Motor neuron (in vitro differentiated cells): ENCODE measurements around the gene FLVCR1. TPM values are rescaled to one million over a fixed set of nuclear protein-coding genes. Genes with fewer than 3 reads are reported as not detected.

Experiments
- ATAC-seq, 8 experiments: fragments of 200-7000 bp; cut with Tn5 transposase; replicated peaks in 6 of 8; 2 replicates each; pipeline ENCODE4 v1.8.0; 2021; ENCODE audit warnings: mild to moderate bottlenecking in 8 of 8, moderate library complexity in 8 of 8
- H3K27ac ChIP-seq, 2 donors: fragments of 250-450 bp; sonication (Bioruptor Pico); 2 replicates each; pipeline ENCODE4 v1.9.0; 2021; ENCODE audit warnings: antibody characterized with exemption in 2 of 2, mild to moderate bottlenecking in 2 of 2, moderate library complexity in 1 of 2
- H3K4me1 ChIP-seq, 2 donors: fragments of 250-450 bp; sonication (Bioruptor Pico); replicated peaks in 1 of 2; 2 replicates each; pipeline ENCODE4 v1.6.1; 2021; ENCODE audit warnings: antibody characterized with exemption in 2 of 2, mild to moderate bottlenecking in 2 of 2, moderate library complexity in 1 of 2
- H3K4me3 ChIP-seq, 5 donors: fragments of 250-450 bp; sonication (Bioruptor Pico); 2 replicates each; pipeline ENCODE4 v1.9.0; 2021; ENCODE audit warnings: antibody characterized with exemption in 5 of 5, mild to moderate bottlenecking in 5 of 5, moderate library complexity in 4 of 5
- WGBS, 10 experiments: fragments of 450-650 bp; shearing (Covaris generic); methylation state at CpG; one replicate each; pipeline ENCODE4 v1.0.0; 2022; 5-methylcytosine and 5-hydroxymethylcytosine counted together
- in situ Hi-C, 9 experiments: fragments of 400-800 bp; cut with MboI; loops; one replicate each; pipeline ENCODE4 v1.15.0; 2021; ENCODE audit warnings: low sequenced_read_pairs in 9 of 9, low pct_unique_long_range_greater_than_20kb in 2 of 9; ENCODE audit not compliant: unreplicated experiment in 9 of 9
- total RNA-seq, 8 experiments: library from RNA; unstranded; fragments of 300-600 nt; gene quantifications; 2 replicates each; pipeline versions ENCODE4 v1.2.3 to v1.2.4, GENCODE V29; 2022

Gene FLVCR1
- 10 to 100 TPM in 7 of 8 experiments, 1 to 10 TPM in 1; 3.1 to 35.7 (median 15.6) TPM for total RNA-seq

DNA sequence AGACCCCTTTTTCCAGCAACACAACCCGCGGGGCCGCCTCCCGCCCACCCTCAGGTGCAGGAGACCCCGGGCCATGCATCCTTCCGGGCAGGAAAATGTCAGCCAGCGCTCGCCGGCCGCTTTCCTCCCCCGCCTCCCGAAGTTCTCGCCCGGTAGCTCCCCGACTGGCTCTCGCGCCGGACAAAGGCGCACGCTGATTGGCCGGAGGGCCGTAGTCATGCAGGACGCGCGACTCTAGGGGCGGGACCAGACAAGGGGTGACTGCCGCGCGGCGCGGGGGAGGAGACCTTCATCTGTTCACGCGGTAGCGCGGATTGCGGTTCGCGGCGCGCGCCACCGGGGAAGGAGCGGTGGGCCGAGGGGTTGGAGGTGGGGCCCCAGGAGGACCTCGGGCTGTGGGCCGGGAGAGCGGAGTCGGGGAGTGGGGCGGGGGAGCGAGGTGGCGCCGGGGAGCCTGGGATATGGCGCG is at the start of gene FLVCR1:
TSS of gene FLVCR1 (plus strand) at position 284 of the 469 bp plus-strand sequence. CDS start at position 462, 178 bp downstream.
- Histone ChIP-seq H3K4me1 (peaks cover 27% of the 10 kb centered on the region in 2 donors), H3K27ac (peak within 1 kb of the TSS; percentile 79 to 88), H3K4me3 (peak within 1 kb of the TSS; percentile 55 to 86 (median 70))
- 0% methylated on average over 2 to 11 of the region's 54 CpGs; no CpG with 5 or more reads in 8 of the 10 experiments for WGBS, 10 experiments
- in situ Hi-C loops = no loop called here
- peak; percentile 93 to 97 (median 94) for ATAC-seq

DNA sequence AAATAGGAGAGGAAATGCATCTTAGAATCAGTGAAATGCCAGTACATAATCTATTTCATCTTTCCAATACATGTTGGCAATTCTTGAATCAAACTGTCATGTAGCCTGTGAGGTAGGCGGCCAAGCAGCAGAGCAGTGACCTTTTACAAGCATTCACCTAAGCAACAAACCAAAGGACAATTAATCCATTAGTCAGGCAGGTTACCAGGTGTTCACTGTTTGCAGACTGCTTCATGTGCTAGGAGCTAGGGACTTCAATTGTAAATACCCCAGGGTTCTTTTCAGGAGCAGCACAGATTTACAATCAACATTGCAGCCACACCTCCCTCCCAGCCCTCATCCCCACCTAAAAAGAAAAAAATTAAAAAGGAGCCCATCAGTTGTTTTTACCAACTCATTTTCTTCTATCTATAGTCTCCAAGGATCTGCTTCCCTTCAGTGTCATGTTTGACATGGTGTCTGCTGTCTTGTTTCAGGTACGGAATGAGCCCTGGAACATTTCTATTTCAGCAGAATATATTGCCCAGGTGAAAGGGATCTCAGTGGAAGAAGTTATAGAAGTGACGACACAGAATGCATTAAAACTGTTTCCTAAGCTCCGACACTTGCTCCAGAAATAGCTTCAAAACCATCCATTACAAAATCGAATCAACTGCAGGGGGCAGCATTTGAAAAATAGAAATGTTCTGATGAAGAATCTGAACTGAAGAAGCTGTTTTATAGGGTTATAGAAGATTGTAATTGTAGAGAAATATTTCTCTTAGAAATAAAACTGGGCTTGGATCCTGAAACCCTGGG is 43.3 kb upstream of the FLVCR1 start:
- ATAC-seq = no peak
- in situ Hi-C loops = loop anchor here in 1 of 9 experiments (25.0 kb wide), 1 partner anchor 173 kb away; no protein-coding TSS in a partner anchor
- no peak overlapping the region for H3K4me3 ChIP-seq
- H3K4me1 ChIP-seq = peaks cover 5% of the 10 kb centered on the region in 2 donors
- H3K27ac ChIP-seq = no peak overlapping the region
- 20 to 100% (median 77%) methylated on average over 1 to 5 of the region's 5 CpGs for WGBS, 10 experiments

DNA sequence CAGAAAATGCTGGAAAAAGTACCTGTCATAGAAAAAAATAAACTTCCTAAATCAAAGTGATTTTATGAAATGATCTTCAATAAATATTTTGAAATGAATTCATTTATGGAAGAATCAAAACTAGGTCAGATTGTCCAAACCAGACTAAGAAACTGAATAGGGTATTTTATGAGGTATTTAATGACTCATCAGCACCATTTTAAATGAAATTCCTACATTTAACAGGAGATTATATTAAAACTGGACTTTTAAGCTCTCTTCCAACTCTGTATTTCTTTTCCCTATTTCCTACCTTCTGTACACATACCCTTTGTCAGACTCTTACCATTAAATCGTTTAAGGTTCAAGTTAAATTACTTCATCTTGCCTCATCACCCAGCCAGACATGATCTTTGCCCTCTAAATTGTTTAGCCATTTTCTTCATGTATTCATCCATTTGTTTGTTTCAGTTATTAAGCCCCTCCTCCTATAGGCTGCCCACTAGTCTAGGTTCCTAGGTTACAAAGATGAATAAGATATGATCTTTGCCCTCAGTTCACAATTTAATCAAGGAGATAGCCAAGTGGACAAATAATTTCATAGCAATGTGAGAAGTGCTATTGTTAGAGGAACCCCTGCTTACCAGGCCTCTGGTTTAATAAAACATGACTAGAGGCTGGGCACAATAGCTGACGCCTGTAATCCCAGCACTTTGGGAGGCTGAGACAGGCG is 41.4 kb upstream of the FLVCR1 start:
- Histone ChIP-seq H3K4me3 (no peak overlapping the region), H3K27ac (no peak overlapping the region), H3K4me1 (peaks cover 5% of the 10 kb centered on the region in 2 donors)
- 33 to 96% (median 55%) methylated on average over 1 to 3 of the region's 3 CpGs; no CpG with 5 or more reads in 2 of the 10 experiments for WGBS, 10 experiments
- in situ Hi-C loops = loop anchor here in 1 of 9 experiments (25.0 kb wide), 1 partner anchor 171 kb away; no protein-coding TSS in a partner anchor
- peak in 2 of 8 experiments; percentile 18 to 49 for ATAC-seq

DNA sequence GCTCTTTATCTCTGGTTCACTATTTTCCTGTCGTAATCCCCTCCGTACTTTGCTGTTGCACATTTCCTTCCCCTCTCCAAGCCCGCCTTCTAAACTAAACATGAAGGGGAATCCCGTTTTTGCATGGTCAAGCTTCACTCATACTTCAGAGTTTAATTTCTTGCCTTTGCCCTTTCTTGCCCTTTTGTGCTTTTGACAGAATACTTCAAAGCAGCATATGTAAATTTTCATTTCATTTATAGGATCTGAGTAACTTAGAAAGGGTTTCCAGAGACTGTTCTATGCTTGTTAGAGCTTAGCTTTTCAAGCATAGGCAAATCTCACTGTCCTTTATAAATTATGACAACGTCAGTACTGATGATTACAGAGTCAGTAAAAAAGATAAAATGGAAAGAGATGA is 38.3 kb upstream of the FLVCR1 start:
- WGBS, 10 experiments = 34 to 78% (median 65%) methylated on average over 2 to 5 of the region's 5 CpGs
- Histone ChIP-seq H3K27ac (no peak overlapping the region), H3K4me3 (no peak overlapping the region), H3K4me1 (peaks cover 5% of the 10 kb centered on the region in 2 donors)
- no peak for ATAC-seq
- in situ Hi-C loops = loop anchor here in 1 of 9 experiments (25.0 kb wide), 1 partner anchor 168 kb away; no protein-coding TSS in a partner anchor

DNA sequence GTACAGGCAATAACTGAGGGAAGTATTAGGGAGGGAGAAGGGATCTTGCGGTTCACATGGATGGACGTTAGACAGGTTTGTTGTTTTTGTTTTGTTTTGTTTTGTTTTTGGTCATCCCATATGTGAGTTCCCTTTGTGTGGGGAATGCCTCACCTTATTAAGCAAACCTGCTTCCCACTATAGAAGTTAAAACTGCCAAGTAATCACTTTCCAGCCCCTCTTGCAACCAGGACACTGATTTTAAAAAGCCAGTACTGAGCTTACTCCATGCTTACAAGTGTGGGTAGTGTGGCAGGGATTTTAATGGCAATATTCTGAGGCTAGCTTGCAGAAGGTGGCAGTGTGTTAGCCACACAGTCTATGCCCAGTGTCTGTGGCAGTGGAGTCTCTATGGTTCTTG is 37.1 kb upstream of the FLVCR1 start:
- 57 to 100% (median 91%) methylated on average over 1 to 2 of the region's 2 CpGs; no CpG with 5 or more reads in 5 of the 10 experiments for WGBS, 10 experiments
- in situ Hi-C loops = loop anchor here in 1 of 9 experiments (25.0 kb wide), 1 partner anchor 166 kb away; no protein-coding TSS in a partner anchor
- Histone ChIP-seq H3K4me3 (no peak overlapping the region), H3K4me1 (peaks cover 5% of the 10 kb centered on the region in 2 donors), H3K27ac (no peak overlapping the region)
- no peak for ATAC-seq

DNA sequence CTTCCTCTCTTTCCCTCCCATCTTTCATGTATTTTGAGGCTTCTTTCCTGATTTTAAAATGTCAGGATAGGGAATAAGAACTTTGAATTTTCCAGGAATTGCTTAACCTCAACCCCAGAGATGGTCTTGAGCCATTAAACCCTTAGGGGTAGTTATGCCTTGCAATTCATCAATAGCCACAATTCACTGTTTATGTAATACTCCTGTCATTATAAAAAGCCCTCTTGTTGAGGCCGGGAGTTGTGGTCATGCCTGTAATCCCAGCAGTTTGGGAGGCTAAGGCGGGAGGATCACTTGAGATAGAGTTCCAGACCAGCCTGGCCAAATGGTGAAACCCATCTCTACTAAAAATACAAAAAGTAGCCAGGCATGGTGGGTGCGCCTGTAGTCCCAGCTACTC is 35.1 kb upstream of the FLVCR1 start:
- Histone ChIP-seq H3K27ac (no peak overlapping the region), H3K4me3 (no peak overlapping the region), H3K4me1 (no peaks in the 10 kb centered on the region)
- ATAC-seq = no peak
- WGBS, 10 experiments = 39 to 100% (median 89%) methylated on average over 1 to 3 of the region's 3 CpGs; no CpG with 5 or more reads in 2 of the 10 experiments
- in situ Hi-C loops = loop anchor here in 1 of 9 experiments (25.0 kb wide), 1 partner anchor 164 kb away; no protein-coding TSS in a partner anchor

DNA sequence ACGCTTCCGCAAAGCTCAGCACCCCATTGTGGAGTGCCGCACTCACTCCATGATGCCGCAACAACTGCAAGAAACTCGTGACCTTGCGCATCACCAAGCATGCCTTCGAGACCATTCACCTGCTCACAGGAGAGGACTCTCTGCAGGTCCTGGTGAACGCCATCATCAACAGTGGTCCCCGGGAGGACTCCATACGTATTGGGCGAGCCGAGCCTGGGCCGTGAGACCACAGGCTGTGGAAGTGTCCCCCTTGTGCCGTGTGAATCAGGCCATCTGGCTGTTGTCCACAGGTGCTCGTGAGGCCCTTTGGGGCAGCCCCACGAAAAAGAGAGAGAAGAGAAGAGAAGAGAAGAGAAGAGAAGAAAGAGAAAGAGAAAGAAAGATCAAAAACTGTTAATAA is 33.9 kb upstream of the FLVCR1 start:
- ATAC-seq = no peak
- Histone ChIP-seq H3K4me3 (no peak overlapping the region), H3K4me1 (no peaks in the 10 kb centered on the region), H3K27ac (no peak overlapping the region)
- WGBS, 10 experiments = 30 to 94% (median 88%) methylated on average over 2 to 15 of the region's 16 CpGs
- in situ Hi-C loops = loop anchor here in 1 of 9 experiments (25.0 kb wide), 1 partner anchor 163 kb away; no protein-coding TSS in a partner anchor

DNA sequence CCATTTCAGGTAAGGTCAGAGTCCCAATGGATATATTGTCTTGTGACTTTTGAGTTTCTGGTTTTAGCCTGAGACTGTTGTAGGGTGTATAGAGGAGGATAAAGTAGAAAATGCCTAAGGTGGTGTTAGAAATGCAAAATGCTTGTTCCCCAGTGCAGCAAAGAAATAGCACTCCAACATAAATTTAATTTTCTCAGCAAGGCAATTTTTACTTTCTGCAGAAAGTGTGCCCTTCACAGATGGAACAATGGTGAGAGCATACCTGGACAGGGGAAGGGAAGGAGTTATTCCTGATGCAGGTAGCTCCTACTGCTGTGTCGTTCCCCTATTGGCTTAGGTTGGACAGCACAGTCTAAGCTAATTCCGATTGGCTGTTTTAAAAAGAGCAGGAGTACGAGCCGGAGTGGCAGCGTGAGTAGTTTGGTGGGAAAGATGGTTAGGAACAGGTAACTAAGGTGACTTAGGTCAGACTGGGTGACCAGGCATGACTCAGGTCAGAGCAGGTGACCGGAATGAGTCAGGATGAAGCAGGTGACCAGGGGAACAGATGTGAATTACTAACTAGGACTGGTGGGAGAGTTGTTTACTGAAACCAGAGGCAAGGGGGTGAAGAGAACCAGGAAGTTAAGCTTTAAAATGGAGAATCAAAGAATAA is 32.1 kb upstream of the FLVCR1 start:
- in situ Hi-C loops = loop anchor here in 1 of 9 experiments (25.0 kb wide), 1 partner anchor 89 kb away; no protein-coding TSS in a partner anchor
- Histone ChIP-seq H3K27ac (no peak overlapping the region), H3K4me1 (no peaks in the 10 kb centered on the region), H3K4me3 (no peak overlapping the region)
- WGBS, 10 experiments = 24 to 98% (median 89%) methylated on average over 2 to 6 of the region's 6 CpGs; no CpG with 5 or more reads in 1 of the 10 experiments
- ATAC-seq = no peak

DNA sequence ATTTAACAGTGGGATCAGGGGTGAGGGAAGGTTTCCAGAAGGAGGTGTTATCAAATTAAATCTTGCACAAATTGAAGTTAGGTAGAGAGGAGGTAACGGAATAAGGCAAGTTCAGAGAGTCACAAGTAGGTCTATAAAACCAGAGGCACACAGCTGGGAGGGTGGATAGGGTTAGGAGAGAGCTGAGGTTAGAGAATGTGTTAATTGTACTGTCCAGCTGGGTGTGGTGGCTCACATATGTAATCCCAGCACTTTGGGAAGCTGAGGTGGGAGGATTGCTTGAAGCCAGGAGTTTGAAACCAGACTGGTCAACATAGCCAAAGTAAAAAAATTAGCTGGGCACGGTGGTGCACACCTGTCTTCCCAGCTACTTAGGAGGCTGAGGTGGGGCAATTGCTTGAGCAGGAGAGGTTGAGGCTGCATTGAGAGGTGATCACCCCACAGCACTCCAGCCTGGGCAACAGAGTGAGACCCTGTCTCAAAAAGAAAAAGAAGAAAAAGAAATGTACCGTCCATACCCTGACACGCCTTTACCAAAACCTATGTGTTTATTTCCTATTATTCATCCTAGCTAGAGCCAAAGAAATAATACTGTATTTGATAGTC is 30.8 kb upstream of the FLVCR1 start:
- H3K4me1 ChIP-seq = no peaks in the 10 kb centered on the region
- ATAC-seq = peak in 2 of 8 experiments; percentile 45 to 80
- H3K27ac ChIP-seq = no peak overlapping the region
- in situ Hi-C loops = loop anchor here in 1 of 9 experiments (25.0 kb wide), 1 partner anchor 90 kb away; no protein-coding TSS in a partner anchor
- no peak overlapping the region for H3K4me3 ChIP-seq
- 73 to 100% (median 95%) methylated on average over 1 to 4 of the region's 4 CpGs; no CpG with 5 or more reads in 2 of the 10 experiments for WGBS, 10 experiments

DNA sequence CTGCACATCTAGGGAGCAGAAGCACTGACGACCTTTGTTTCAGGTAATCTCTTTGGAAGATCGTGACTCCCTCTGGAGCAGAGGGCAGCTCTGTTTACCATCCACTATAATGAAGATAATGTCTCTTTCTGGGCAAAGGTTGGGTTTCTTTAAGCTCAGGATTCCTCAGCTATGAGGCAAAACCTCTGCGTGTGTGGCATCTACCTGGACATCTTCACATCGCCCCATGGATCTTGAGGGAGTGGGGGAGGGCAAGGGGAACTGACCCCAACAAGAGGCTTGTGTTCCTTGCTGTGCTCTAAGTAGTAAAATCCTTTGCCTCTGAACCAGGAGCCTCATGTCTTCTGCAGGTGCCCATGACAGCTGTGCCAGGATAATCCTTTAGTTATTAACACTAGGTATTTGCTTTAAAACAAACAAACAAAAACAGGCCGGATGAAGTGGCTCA is 30.2 kb upstream of the FLVCR1 start:
- WGBS, 10 experiments = 58 to 100% (median 77%) methylated on average over 1 to 5 of the region's 5 CpGs; no CpG with 5 or more reads in 3 of the 10 experiments
- ATAC-seq = no peak
- no peak overlapping the region for H3K4me3 ChIP-seq
- H3K4me1 ChIP-seq = no peaks in the 10 kb centered on the region
- in situ Hi-C loops = loop anchor here in 1 of 9 experiments (25.0 kb wide), 1 partner anchor 91 kb away; no protein-coding TSS in a partner anchor
- H3K27ac ChIP-seq = no peak overlapping the region

DNA sequence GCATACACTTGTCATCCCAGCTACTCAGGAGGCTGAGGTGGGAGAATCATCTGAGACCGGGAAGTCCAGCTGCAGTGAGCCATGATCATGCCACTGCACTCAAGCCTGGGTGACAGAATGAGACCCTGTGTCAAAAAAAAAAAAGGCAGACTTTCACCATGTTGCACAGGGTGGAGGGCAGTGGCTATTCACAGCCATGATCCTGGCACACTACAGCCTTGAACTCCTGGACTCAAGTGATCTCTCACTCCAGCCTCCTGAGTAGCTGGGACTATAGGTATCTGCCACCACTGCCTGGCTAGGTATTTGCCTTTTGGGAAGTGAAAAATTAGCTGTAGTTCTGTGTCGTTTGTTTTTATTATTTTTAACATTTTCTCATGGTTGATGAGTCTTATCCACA is 29.7 kb upstream of the FLVCR1 start:
- no peak for ATAC-seq
- H3K4me3 ChIP-seq = no peak overlapping the region
- no peaks in the 10 kb centered on the region for H3K4me1 ChIP-seq
- 0 to 89% (median 67%) methylated on average over 1 to 2 of the region's 2 CpGs; no CpG with 5 or more reads in 3 of the 10 experiments for WGBS, 10 experiments
- no peak overlapping the region for H3K27ac ChIP-seq
- in situ Hi-C loops = loop anchor here in 1 of 9 experiments (25.0 kb wide), 1 partner anchor 91 kb away; no protein-coding TSS in a partner anchor
